G401.6 (cell line): ENCODE measurements around the gene CYYR1.

Experiments used
- FAIRE-seq: peaks from 2 replicates; lab custom pipeline; 2012; peaks lifted over from hg19 to GRCh38; lab: Jason Lieb, UNC

The CYYR1 gene

GRCh38 chr21:26553898-26554297 is 19.2 kb downstream of the CYYR1 start:
- FAIRE-seq: no peak

- FAIRE-seq: no peak
Observed at GRCh38 chr21:26550326-26550725, 22.8 kb downstream of the CYYR1 start.

GRCh38 chr21:26546446-26547097 is 26.5 kb downstream of the CYYR1 start:
- FAIRE-seq: no peak

GRCh38 chr21:26544201-26544775 is 28.8 kb downstream of the CYYR1 start:
- FAIRE-seq: no peak

- no peak for FAIRE-seq
Observed at GRCh38 chr21:26540651-26541050, 32.4 kb downstream of the CYYR1 start.

- FAIRE-seq: no peak
Observed at GRCh38 chr21:26539566-26539965, 33.5 kb downstream of the CYYR1 start.

- no peak for FAIRE-seq
Observed at GRCh38 chr21:26534517-26534916, 38.6 kb downstream of the CYYR1 start.

GRCh38 chr21:26532208-26532607 is 40.9 kb downstream of the CYYR1 start:
- FAIRE-seq: no peak

GRCh38 chr21:26529526-26529925 is 43.6 kb downstream of the CYYR1 start:
- no peak for FAIRE-seq

- no peak for FAIRE-seq
Observed at GRCh38 chr21:26528882-26529281, 44.2 kb downstream of the CYYR1 start.

GRCh38 chr21:26522704-26523103 is 50.4 kb downstream of the CYYR1 start:
- no peak for FAIRE-seq

GRCh38 chr21:26519142-26519541 is 53.9 kb downstream of the CYYR1 start:
- no peak for FAIRE-seq

- FAIRE-seq: no peak
Observed at GRCh38 chr21:26515257-26515656, 57.8 kb downstream of the CYYR1 start.

- FAIRE-seq: no peak
Observed at GRCh38 chr21:26513212-26513611, 59.9 kb downstream of the CYYR1 start.

- FAIRE-seq: no peak
Observed at GRCh38 chr21:26512664-26513063, 60.4 kb downstream of the CYYR1 start.

- FAIRE-seq: no peak
Observed at GRCh38 chr21:26508903-26509302, 64.2 kb downstream of the CYYR1 start.

GRCh38 chr21:26506956-26507355 is 66.1 kb downstream of the CYYR1 start:
- no peak for FAIRE-seq

- no peak for FAIRE-seq
Observed at GRCh38 chr21:26505211-26505610, 67.9 kb downstream of the CYYR1 start.

- FAIRE-seq: no peak
Observed at GRCh38 chr21:26503414-26503813, 69.7 kb downstream of the CYYR1 start.

- no peak for FAIRE-seq
Observed at GRCh38 chr21:26501495-26502021, 71.5 kb downstream of the CYYR1 start.

- no peak for FAIRE-seq
Observed at GRCh38 chr21:26499495-26499894, 73.6 kb downstream of the CYYR1 start.

- no peak for FAIRE-seq
Observed at GRCh38 chr21:26495283-26495849, 77.7 kb downstream of the CYYR1 start.

GRCh38 chr21:26491663-26492062 is 81.4 kb downstream of the CYYR1 start:
- no peak for FAIRE-seq

GRCh38 chr21:26490771-26491170 is 82.3 kb downstream of the CYYR1 start:
- FAIRE-seq: no peak
